Ishikawa (cell line): Measurements from ENCODE around the gene RGS9BP.

Experiments
- CEBPB ChIP-seq: IDR thresholded peaks from 2 replicates; pipeline ENCODE4 v1.6.1; 2012
- CREB1 ChIP-seq: IDR thresholded peaks from 2 replicates; pipeline ENCODE4 v1.6.1; 2012; ENCODE audit warnings: low read depth
- EGR1 ChIP-seq: IDR thresholded peaks from 2 replicates; pipeline ENCODE4 v1.6.1; 2012
- EP300 ChIP-seq: IDR thresholded peaks from 2 replicates; pipeline ENCODE4 v1.6.1; 2012; ENCODE audit warnings: borderline replicate concordance
- FOXM1 ChIP-seq: IDR thresholded peaks from 2 replicates; pipeline ENCODE4 v1.6.1; 2012; ENCODE audit warnings: low read depth, borderline replicate concordance
- MAX ChIP-seq: IDR thresholded peaks from 2 replicates; pipeline ENCODE4 v1.6.1; 2012
- NFIC ChIP-seq: IDR thresholded peaks from 2 replicates; pipeline ENCODE4 v1.6.1; 2012
- RAD21 ChIP-seq: IDR thresholded peaks from 2 replicates; pipeline ENCODE4 v1.6.1; 2012; ENCODE audit warnings: low read depth
- REST ChIP-seq: IDR thresholded peaks from 2 replicates; pipeline ENCODE4 v1.6.1; 2012; ENCODE audit warnings: low read depth, mild to moderate bottlenecking
- TAF1 ChIP-seq: IDR thresholded peaks from 2 replicates; pipeline ENCODE4 v1.6.1; 2012; ENCODE audit warnings: low read depth, mild to moderate bottlenecking
- TCF12 ChIP-seq: IDR thresholded peaks from 2 replicates; pipeline ENCODE4 v1.6.1; 2012; ENCODE audit warnings: low read depth
- TEAD4 ChIP-seq: IDR thresholded peaks from 2 replicates; pipeline ENCODE4 v1.6.1; 2012
- USF1 ChIP-seq: IDR thresholded peaks from 2 replicates; pipeline ENCODE4 v1.6.1; 2012
- YY1 ChIP-seq: IDR thresholded peaks from 2 replicates; pipeline ENCODE4 v1.6.1; 2012; ENCODE audit warnings: low read depth
- ZBTB7A ChIP-seq: IDR thresholded peaks from 2 replicates; pipeline ENCODE4 v1.6.1; 2012; ENCODE audit warnings: low read depth

Gene RGS9BP

GRCh38 chr19:32637480-32637879 is 38.2 kb upstream of the RGS9BP start:
- TF ChIP-seq ZBTB7A: no peak
- TF ChIP-seq EGR1: no peak
- no peak for TF ChIP-seq YY1
- no peak for TF ChIP-seq TCF12

- no peak for TF ChIP-seq EP300
- TF ChIP-seq ZBTB7A: no peak
- TF ChIP-seq YY1: no peak
- no peak for TF ChIP-seq CEBPB
- no peak for TF ChIP-seq RAD21
- TF ChIP-seq USF1: no peak
- TF ChIP-seq MAX: no peak
- no peak for TF ChIP-seq FOXM1
- TF ChIP-seq TAF1: no peak
- TF ChIP-seq CREB1: no peak
- TF ChIP-seq NFIC: no peak
- no peak for TF ChIP-seq TEAD4
- no peak for TF ChIP-seq REST
- TF ChIP-seq EGR1: no peak
- no peak for TF ChIP-seq TCF12
Observed at GRCh38 chr19:32638625-32639024, 37.0 kb upstream of the RGS9BP start.

GRCh38 chr19:32642771-32643170 is 32.9 kb upstream of the RGS9BP start:
- TF ChIP-seq RAD21 (no peak), REST (no peak), USF1 (no peak), FOXM1 (no peak), TCF12 (no peak), TAF1 (no peak), CREB1 (no peak), MAX (no peak), ZBTB7A (no peak), EP300 (no peak), CEBPB (no peak), YY1 (no peak)

GRCh38 chr19:32646556-32646955 is 29.1 kb upstream of the RGS9BP start:
- TF ChIP-seq YY1 (no peak), MAX (no peak)

- no peak for TF ChIP-seq FOXM1
- no peak for TF ChIP-seq TCF12
- TF ChIP-seq CEBPB: no peak
Observed at GRCh38 chr19:32647361-32647760, 28.3 kb upstream of the RGS9BP start.

GRCh38 chr19:32649751-32650150 is 25.9 kb upstream of the RGS9BP start:
- TF ChIP-seq TCF12 (no peak), EGR1 (no peak), CREB1 (no peak), TEAD4 (no peak)

- TF ChIP-seq TEAD4: no peak
- no peak for TF ChIP-seq TCF12
- TF ChIP-seq RAD21: no peak
- no peak for TF ChIP-seq USF1
- no peak for TF ChIP-seq FOXM1
- TF ChIP-seq EP300: no peak
- no peak for TF ChIP-seq NFIC
- TF ChIP-seq YY1: no peak
- no peak for TF ChIP-seq CREB1
- TF ChIP-seq EGR1: no peak
- no peak for TF ChIP-seq TAF1
Observed at GRCh38 chr19:32650671-32651070, 25.0 kb upstream of the RGS9BP start.
